ENCODE measurements around the gene NPPA.

- TF ChIP-seq SUZ12 (IDR thresholded peaks at IDR 0.05; ENCODE audit: extremely low read depth, insufficient read depth, insufficient read length) = no peak
- no peak for TF ChIP-seq ZNF274 (IDR thresholded peaks at IDR 0.05; ENCODE audit: low read depth, low read length)
- TF ChIP-seq YY1 (IDR thresholded peaks at IDR 0.05; ENCODE audit: insufficient read depth, insufficient read length) = no peak
Observed at GRCh38 chr1:11800756-11801433, 46.7 kb downstream of the NPPA start.

Measured in NT2/D1 (cell line).